ENCODE results near the gene TOP2B. TPM values are rescaled to one million over a fixed set of nuclear protein-coding genes. Genes with fewer than 3 reads are reported as not detected.

TOP2B gene
- total RNA-seq, 1 donor from 2014 or later, result 78.1 TPM

DNA sequence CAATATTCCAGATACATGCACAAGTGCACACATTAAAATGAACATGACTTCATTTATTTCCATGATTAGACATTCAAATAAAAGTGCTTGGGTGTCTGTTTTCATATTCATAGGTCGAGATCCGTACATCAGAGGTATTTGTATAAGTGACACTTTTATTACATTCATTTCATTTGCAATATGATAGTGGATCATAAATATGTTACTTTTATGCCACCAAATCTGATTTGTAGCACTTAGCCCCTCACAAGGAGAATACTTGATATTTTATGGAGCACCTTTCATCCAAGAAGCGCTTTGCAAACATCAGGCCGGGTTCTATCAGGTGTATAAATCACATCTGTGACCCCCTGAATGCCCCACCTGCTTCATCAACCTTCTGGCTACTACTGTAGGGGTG, 100.6 kb downstream of the TOP2B start:
- no peak for DNase-seq (ENCODE audit: extremely low read depth, low read depth, low spot score)

DNA sequence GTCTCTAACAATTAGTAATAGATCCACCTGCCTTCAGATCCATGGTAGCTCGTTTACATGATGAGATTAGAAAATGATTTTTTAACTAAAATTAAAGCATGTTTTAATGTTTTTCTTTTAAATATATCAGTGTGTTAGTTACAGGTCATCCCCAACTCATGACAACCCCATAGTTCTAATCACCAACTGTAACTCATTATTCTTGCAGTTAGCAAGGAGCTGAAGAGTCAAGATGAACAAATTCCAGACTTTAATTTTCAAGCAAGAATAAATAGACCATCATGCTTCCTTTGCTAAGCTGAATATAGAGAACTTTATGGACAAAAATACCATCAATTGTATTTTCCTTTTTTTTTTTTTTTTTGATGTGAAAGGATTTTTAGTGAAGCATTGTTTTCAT, 101.1 kb downstream of the TOP2B start:
- DNase-seq (ENCODE audit: extremely low read depth, low read depth, low spot score), result no peak

DNA sequence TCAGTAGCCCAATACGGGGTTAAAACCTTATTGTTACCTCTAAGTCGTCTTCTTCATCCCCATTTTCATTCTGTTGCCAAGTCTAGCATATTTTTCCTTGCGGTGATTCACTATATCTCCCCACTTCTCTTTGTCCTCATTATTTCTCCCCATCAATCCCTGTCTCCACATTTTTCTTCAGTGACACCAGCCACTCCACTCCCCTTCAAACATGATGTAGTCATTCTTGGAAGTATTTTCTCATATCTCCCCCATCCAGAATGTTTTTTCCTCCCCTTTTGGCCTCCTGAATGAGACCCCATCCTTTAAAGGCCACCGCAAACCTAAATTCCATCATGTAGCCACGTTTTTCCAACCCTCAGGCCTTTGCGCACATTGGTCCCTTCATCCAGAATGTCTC, 105.9 kb downstream of the TOP2B start:
- no peak for DNase-seq (ENCODE audit: extremely low read depth, low read depth, low spot score)

- DNase-seq (ENCODE audit: extremely low read depth, low read depth, low spot score), result no peak
These were observed 106.6 kb downstream of the TOP2B start for GRCh38 chr3:25558121-25558520.

- no peak for DNase-seq (ENCODE audit: extremely low read depth, low read depth, low spot score)
These were observed 107.0 kb downstream of the TOP2B start for GRCh38 chr3:25557694-25558093.

- DNase-seq (ENCODE audit: extremely low read depth, low read depth, low spot score), result no peak
These were observed 108.3 kb downstream of the TOP2B start for GRCh38 chr3:25556447-25556846.

- DNase-seq (ENCODE audit: extremely low read depth, low read depth, low spot score), result no peak
These were observed 108.8 kb downstream of the TOP2B start for GRCh38 chr3:25555695-25556437.

- DNase-seq (ENCODE audit: extremely low read depth, low read depth, low spot score), result no peak
These were observed 110.3 kb downstream of the TOP2B start for GRCh38 chr3:25554376-25554775.

GRCh38 chr3:25552251-25552650, 112.5 kb downstream of the TOP2B start:
- no peak for DNase-seq (ENCODE audit: extremely low read depth, low read depth, low spot score)

- DNase-seq (ENCODE audit: extremely low read depth, low read depth, low spot score), result peak; percentile 23
These were observed 115.9 kb downstream of the TOP2B start for GRCh38 chr3:25548836-25549235.

- no peak for DNase-seq (ENCODE audit: extremely low read depth, low read depth, low spot score)
These were observed 116.6 kb downstream of the TOP2B start for GRCh38 chr3:25547943-25548674.

Other genes starting within 250 kb of the TOP2B start
- 17.6 and 28.7 TPM in 2 replicates for gene RARB, start 236.6 kb downstream of the TOP2B start, total RNA-seq
- gene NGLY1, start 118.5 kb upstream of the TOP2B start, total RNA-seq, result 22.2 and 25.6 TPM in 2 replicates
- gene OXSM, start 125.2 kb upstream of the TOP2B start, total RNA-seq, result 8.9 and 26.9 TPM in 2 replicates